HepG2 (cell line): ENCODE data around the gene SPECC1L. TPM values are rescaled to one million over a fixed set of nuclear protein-coding genes. Genes with fewer than 3 reads are reported as not detected.

Experiments
- NR2F1 ChIP-seq, 2 experiments: fragments of 450-650 bp in 1 of 2; formaldehyde crosslinking in 1 of 2; IDR thresholded peaks; 2 replicates each; pipeline versions ENCODE4 v1.5.0 to v1.6.1; 2016 to 2020; ENCODE audit warnings: mild to moderate bottlenecking in 1 of 2, missing compliant biosample characterization in 1 of 2, missing genetic modification reagents in 1 of 2, moderate library complexity in 1 of 2
- PRMT3 ChIP-seq: sonication (generic); formaldehyde crosslinking; IDR thresholded peaks from 2 replicates; pipeline ENCODE4 v1.8.1; 2022; ENCODE audit warnings: low read depth, mild to moderate bottlenecking, moderate library complexity, missing genetic modification reagents, borderline replicate concordance
- RORA ChIP-seq: sonication (generic); formaldehyde crosslinking; IDR thresholded peaks from 2 replicates; pipeline ENCODE4 v1.5.0; 2020; ENCODE audit warnings: mild to moderate bottlenecking, missing genetic modification reagents, moderate library complexity
- SALL2 ChIP-seq: sonication (generic); formaldehyde crosslinking; IDR thresholded peaks from 2 replicates; pipeline ENCODE4 v1.8.1; 2023; ENCODE audit warnings: mild to moderate bottlenecking, missing genetic modification reagents, inconsistent platforms
- TARDBP ChIP-seq: sonication (generic); formaldehyde crosslinking; IDR thresholded peaks from 2 replicates; pipeline ENCODE4 v1.8.0; 2022; ENCODE audit warnings: mild to moderate bottlenecking, missing genetic modification reagents
- TEAD2 ChIP-seq: sonication (generic); formaldehyde crosslinking; IDR thresholded peaks from 2 replicates; pipeline ENCODE4 v1.9.0; 2021; ENCODE audit warnings: missing genetic modification reagents
- ZNF747 ChIP-seq: sonication (generic); formaldehyde crosslinking; IDR thresholded peaks from 2 replicates; pipeline ENCODE4 v1.8.1; 2023; ENCODE audit warnings: missing genetic modification reagents, mild to moderate bottlenecking, borderline replicate concordance
- polyA plus RNA-seq, 8 experiments: library from polyadenylated mRNA; depleted of rRNA in 3 of 8; stranded (reverse) in 7 of 8; unstranded in 1 of 8; fragments of >200 nt; fragmentation: Illumina TruSeq in 4 of 8; extraction: Trizol in 4 of 8; gene quantifications; 2 replicates each; pipeline versions ENCODE4 v1.2.1 to v1.2.3, GENCODE V29; 2011 to 2016; ENCODE audit warnings: low read depth in 4 of 8, missing spikeins in 1 of 8, mixed read lengths in 1 of 8; ENCODE audit not compliant: insufficient read depth in 1 of 8
- total RNA-seq, 5 experiments: library from RNA; depleted of rRNA; stranded (reverse); fragments of >200 nt; fragmentation: Illumina TruSeq; extraction: Trizol; gene quantifications; 2 replicates each; pipeline ENCODE4 v1.2.3, GENCODE V29; 2016; ENCODE audit warnings: low read depth in 1 of 5
- TF ChIP-seq, protein P1 (sequence below): sonication (generic); formaldehyde crosslinking; IDR thresholded peaks from 2 replicates; pipeline ENCODE4 v1.4.0; 2020; ENCODE audit warnings: mild to moderate bottlenecking, low read depth, missing genetic modification reagents
- TF ChIP-seq, protein P2 (sequence below): sonication (generic); formaldehyde crosslinking; IDR thresholded peaks from 2 replicates; pipeline ENCODE4 v1.5.0; 2020; ENCODE audit warnings: missing genetic modification reagents, mild to moderate bottlenecking, borderline replicate concordance
- TF ChIP-seq, protein P3 (sequence below): sonication (generic); formaldehyde crosslinking; IDR thresholded peaks from 2 replicates; pipeline ENCODE4 v1.4.0; 2020; ENCODE audit warnings: low read depth, mild to moderate bottlenecking, missing genetic modification reagents
- TF ChIP-seq, protein P4 (sequence below): sonication (generic); IDR thresholded peaks from 2 replicates; pipeline ENCODE4 v1.6.1; 2016; ENCODE audit warnings: low read depth, borderline replicate concordance
- TF ChIP-seq, protein P5 (sequence below): sonication (generic); formaldehyde crosslinking; IDR thresholded peaks from 2 replicates; pipeline ENCODE4 v1.4.0; 2020; ENCODE audit warnings: mild to moderate bottlenecking, missing genetic modification reagents
- TF ChIP-seq, protein P6 (sequence below): sonication (generic); formaldehyde crosslinking; IDR thresholded peaks from 2 replicates; pipeline ENCODE4 v1.5.0; 2020; ENCODE audit warnings: mild to moderate bottlenecking, missing genetic modification reagents, moderate library complexity
- TF ChIP-seq, protein P7 (sequence below): sonication (generic); formaldehyde crosslinking; conservative IDR thresholded peaks from 2 replicates; pipeline ENCODE4 v1.4.0; 2020; ENCODE audit warnings: mild to moderate bottlenecking, missing genetic modification reagents, moderate library complexity

SPECC1L gene
- total and polyA plus RNA-seq, 2 of the 13 experiments (the other 11 are each of a cell fraction or from before 2014, with no cell fraction given), result 14.1 to 30.3 TPM

DNA sequence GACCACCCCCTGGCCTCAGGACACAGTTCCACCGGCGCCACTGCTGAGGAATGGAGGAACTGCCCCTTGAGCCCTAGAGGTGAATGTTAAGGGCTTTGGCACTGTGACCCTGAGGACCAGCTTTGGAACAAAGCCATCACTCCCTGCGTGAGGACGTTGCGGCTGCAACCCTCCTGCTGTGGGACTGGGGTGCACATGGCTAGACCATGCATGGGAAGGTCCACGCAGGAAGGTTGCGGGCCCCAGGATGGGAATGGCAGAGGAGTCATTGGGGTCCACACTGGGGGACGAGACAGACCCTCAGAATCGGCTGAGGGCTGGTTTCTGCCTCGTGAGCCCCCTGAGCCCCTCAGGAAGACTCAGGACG is 150.3 kb downstream of the SPECC1L start (continued):
- TF ChIP-seq, protein P1, sequence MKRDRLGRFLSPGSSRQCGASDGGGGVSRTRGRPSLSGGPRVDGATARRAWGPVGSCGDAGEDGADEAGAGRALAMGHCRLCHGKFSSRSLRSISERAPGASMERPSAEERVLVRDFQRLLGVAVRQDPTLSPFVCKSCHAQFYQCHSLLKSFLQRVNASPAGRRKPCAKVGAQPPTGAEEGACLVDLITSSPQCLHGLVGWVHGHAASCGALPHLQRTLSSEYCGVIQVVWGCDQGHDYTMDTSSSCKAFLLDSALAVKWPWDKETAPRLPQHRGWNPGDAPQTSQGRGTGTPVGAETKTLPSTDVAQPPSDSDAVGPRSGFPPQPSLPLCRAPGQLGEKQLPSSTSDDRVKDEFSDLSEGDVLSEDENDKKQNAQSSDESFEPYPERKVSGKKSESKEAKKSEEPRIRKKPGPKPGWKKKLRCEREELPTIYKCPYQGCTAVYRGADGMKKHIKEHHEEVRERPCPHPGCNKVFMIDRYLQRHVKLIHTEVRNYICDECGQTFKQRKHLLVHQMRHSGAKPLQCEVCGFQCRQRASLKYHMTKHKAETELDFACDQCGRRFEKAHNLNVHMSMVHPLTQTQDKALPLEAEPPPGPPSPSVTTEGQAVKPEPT (CRISPR knock-in tag), result no peak
- no peak for TF ChIP-seq TEAD2 (CRISPR knock-in tag)
- TF ChIP-seq RORA (CRISPR knock-in tag), result no peak
- TF ChIP-seq, protein P2, sequence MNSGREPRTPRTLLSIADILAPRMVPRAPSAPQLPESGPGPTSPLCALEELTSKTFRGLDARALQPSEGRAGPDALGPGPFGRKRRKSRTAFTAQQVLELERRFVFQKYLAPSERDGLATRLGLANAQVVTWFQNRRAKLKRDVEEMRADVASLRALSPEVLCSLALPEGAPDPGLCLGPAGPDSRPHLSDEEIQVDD (CRISPR knock-in tag), result no peak
- TF ChIP-seq, protein P3, sequence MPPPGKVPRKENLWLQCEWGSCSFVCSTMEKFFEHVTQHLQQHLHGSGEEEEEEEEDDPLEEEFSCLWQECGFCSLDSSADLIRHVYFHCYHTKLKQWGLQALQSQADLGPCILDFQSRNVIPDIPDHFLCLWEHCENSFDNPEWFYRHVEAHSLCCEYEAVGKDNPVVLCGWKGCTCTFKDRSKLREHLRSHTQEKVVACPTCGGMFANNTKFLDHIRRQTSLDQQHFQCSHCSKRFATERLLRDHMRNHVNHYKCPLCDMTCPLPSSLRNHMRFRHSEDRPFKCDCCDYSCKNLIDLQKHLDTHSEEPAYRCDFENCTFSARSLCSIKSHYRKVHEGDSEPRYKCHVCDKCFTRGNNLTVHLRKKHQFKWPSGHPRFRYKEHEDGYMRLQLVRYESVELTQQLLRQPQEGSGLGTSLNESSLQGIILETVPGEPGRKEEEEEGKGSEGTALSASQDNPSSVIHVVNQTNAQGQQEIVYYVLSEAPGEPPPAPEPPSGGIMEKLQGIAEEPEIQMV (CRISPR knock-in tag), result 0 out of 2 replicates have a peak, but pooled peaks have one; percentile 15
- TF ChIP-seq, protein P4, sequence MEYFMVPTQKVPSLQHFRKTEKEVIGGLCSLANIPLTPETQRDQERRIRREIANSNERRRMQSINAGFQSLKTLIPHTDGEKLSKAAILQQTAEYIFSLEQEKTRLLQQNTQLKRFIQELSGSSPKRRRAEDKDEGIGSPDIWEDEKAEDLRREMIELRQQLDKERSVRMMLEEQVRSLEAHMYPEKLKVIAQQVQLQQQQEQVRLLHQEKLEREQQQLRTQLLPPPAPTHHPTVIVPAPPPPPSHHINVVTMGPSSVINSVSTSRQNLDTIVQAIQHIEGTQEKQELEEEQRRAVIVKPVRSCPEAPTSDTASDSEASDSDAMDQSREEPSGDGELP, result no peak
- TF ChIP-seq, protein P5, sequence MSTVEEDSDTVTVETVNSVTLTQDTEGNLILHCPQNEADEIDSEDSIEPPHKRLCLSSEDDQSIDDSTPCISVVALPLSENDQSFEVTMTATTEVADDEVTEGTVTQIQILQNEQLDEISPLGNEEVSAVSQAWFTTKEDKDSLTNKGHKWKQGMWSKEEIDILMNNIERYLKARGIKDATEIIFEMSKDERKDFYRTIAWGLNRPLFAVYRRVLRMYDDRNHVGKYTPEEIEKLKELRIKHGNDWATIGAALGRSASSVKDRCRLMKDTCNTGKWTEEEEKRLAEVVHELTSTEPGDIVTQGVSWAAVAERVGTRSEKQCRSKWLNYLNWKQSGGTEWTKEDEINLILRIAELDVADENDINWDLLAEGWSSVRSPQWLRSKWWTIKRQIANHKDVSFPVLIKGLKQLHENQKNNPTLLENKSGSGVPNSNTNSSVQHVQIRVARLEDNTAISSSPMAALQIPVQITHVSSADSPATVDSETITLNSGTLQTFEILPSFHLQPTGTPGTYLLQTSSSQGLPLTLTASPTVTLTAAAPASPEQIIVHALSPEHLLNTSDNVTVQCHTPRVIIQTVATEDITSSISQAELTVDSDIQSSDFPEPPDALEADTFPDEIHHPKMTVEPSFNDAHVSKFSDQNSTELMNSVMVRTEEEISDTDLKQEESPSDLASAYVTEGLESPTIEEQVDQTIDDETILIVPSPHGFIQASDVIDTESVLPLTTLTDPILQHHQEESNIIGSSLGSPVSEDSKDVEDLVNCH (CRISPR knock-in tag), result no peak
- 0 out of 4 replicates have a peak, but pooled peaks of 1 of the 2 experiments have one; percentile 11 for TF ChIP-seq NR2F1 (CRISPR knock-in tag; IDR thresholded peaks at IDR 0.05)
- no peak for TF ChIP-seq ZNF747
- no peak for TF ChIP-seq TARDBP (CRISPR knock-in tag)
- 0 out of 2 replicates have a peak, but pooled peaks have one; percentile 39 for TF ChIP-seq SALL2 (CRISPR knock-in tag)
- TF ChIP-seq, protein P6, sequence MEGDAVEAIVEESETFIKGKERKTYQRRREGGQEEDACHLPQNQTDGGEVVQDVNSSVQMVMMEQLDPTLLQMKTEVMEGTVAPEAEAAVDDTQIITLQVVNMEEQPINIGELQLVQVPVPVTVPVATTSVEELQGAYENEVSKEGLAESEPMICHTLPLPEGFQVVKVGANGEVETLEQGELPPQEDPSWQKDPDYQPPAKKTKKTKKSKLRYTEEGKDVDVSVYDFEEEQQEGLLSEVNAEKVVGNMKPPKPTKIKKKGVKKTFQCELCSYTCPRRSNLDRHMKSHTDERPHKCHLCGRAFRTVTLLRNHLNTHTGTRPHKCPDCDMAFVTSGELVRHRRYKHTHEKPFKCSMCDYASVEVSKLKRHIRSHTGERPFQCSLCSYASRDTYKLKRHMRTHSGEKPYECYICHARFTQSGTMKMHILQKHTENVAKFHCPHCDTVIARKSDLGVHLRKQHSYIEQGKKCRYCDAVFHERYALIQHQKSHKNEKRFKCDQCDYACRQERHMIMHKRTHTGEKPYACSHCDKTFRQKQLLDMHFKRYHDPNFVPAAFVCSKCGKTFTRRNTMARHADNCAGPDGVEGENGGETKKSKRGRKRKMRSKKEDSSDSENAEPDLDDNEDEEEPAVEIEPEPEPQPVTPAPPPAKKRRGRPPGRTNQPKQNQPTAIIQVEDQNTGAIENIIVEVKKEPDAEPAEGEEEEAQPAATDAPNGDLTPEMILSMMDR, result no peak
- no peak for TF ChIP-seq PRMT3 (CRISPR knock-in tag)
- TF ChIP-seq, protein P7, sequence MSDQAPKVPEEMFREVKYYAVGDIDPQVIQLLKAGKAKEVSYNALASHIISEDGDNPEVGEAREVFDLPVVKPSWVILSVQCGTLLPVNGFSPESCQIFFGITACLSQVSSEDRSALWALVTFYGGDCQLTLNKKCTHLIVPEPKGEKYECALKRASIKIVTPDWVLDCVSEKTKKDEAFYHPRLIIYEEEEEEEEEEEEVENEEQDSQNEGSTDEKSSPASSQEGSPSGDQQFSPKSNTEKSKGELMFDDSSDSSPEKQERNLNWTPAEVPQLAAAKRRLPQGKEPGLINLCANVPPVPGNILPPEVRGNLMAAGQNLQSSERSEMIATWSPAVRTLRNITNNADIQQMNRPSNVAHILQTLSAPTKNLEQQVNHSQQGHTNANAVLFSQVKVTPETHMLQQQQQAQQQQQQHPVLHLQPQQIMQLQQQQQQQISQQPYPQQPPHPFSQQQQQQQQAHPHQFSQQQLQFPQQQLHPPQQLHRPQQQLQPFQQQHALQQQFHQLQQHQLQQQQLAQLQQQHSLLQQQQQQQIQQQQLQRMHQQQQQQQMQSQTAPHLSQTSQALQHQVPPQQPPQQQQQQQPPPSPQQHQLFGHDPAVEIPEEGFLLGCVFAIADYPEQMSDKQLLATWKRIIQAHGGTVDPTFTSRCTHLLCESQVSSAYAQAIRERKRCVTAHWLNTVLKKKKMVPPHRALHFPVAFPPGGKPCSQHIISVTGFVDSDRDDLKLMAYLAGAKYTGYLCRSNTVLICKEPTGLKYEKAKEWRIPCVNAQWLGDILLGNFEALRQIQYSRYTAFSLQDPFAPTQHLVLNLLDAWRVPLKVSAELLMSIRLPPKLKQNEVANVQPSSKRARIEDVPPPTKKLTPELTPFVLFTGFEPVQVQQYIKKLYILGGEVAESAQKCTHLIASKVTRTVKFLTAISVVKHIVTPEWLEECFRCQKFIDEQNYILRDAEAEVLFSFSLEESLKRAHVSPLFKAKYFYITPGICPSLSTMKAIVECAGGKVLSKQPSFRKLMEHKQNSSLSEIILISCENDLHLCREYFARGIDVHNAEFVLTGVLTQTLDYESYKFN (CRISPR knock-in tag), result no peak
